Liver (tissue), 9 donors: ENCODE data around the gene ASIC2. TPM values are rescaled to one million over a fixed set of nuclear protein-coding genes. Genes with fewer than 3 reads are reported as not detected.

Source experiments
- DNase-seq: peaks from one replicate; pipeline ENCODE4 v3.0.0-alpha.2; 2017; ENCODE audit warnings: low spot score
- H3K27ac ChIP-seq, 2 donors: one replicate each; pipeline ENCODE4 v1.7.0; 2013; ENCODE audit warnings: inconsistent platforms in 2 of 2, low read length in 2 of 2, control low read depth in 1 of 2, low read depth in 1 of 2, mild to moderate bottlenecking in 1 of 2
- H3K27me3 ChIP-seq, 4 donors: one replicate each; pipeline versions ENCODE4 v1.6.1 to v1.7.0; 2013; ENCODE audit warnings: low read length in 3 of 4, inconsistent platforms in 1 of 4, mild to moderate bottlenecking in 1 of 4, moderate library complexity in 1 of 4; ENCODE audit not compliant: control insufficient read depth in 4 of 4, insufficient read depth in 4 of 4
- H3K36me3 ChIP-seq, 4 donors: one replicate each; pipeline versions ENCODE4 v1.6.1 to v1.7.0; 2013; ENCODE audit warnings: low read length in 3 of 4, mild to moderate bottlenecking in 3 of 4, low read depth in 1 of 4, moderate library complexity in 1 of 4; ENCODE audit not compliant: control insufficient read depth in 4 of 4, insufficient read depth in 3 of 4
- H3K4me1 ChIP-seq, 4 donors: one replicate each; pipeline versions ENCODE4 v1.6.1 to v1.7.0; 2013; ENCODE audit warnings: low read length in 3 of 4, mild to moderate bottlenecking in 3 of 4, moderate library complexity in 1 of 4; ENCODE audit not compliant: control insufficient read depth in 4 of 4, insufficient read depth in 4 of 4
- H3K4me3 ChIP-seq, 3 donors: one replicate each; pipeline versions ENCODE4 v1.6.1 to v1.7.0; 2013; ENCODE audit warnings: low read length in 3 of 3, control low read depth in 1 of 3, low read depth in 1 of 3, mild to moderate bottlenecking in 1 of 3
- H3K9ac ChIP-seq, 2 donors: one replicate each; pipeline ENCODE4 v1.7.0; 2013; ENCODE audit warnings: low read length in 2 of 2, mild to moderate bottlenecking in 2 of 2, moderate library complexity in 2 of 2, control low read depth in 1 of 2, low read depth in 1 of 2
- H3K9me3 ChIP-seq, 4 donors: one replicate each; pipeline versions ENCODE4 v1.6.1 to v1.7.0; 2013; ENCODE audit warnings: low read length in 3 of 4; ENCODE audit not compliant: control insufficient read depth in 4 of 4
- EGR1 ChIP-seq, 2 donors: IDR thresholded peaks; 2 replicates each; pipeline ENCODE4 v1.6.1; 2016 to 2018; ENCODE audit warnings: antibody characterized with exemption in 2 of 2, low read depth in 2 of 2
- FOXA1 ChIP-seq: IDR thresholded peaks from 2 replicates; pipeline ENCODE4 v1.6.1; 2016; ENCODE audit warnings: antibody characterized with exemption
- FOXA2 ChIP-seq: IDR thresholded peaks from 2 replicates; pipeline ENCODE4 v1.6.1; 2016; ENCODE audit warnings: antibody characterized with exemption
- GABPA ChIP-seq, 2 donors: IDR thresholded peaks in 1 of 2; conservative IDR thresholded peaks in 1 of 2; 2 replicates each; pipeline ENCODE4 v1.6.1; 2016; ENCODE audit warnings: antibody characterized with exemption in 2 of 2, mild to moderate bottlenecking in 1 of 2, moderate library complexity in 1 of 2
- HNF4A ChIP-seq, 2 donors: conservative IDR thresholded peaks; 2 replicates each; pipeline ENCODE4 v1.6.1; 2016; ENCODE audit warnings: antibody characterized with exemption in 2 of 2, mild to moderate bottlenecking in 2 of 2
- HNF4G ChIP-seq: IDR thresholded peaks from 2 replicates; pipeline ENCODE4 v1.6.1; 2016; ENCODE audit warnings: antibody characterized with exemption
- JUND ChIP-seq, 2 donors: IDR thresholded peaks; 2 replicates each; pipeline ENCODE4 v1.6.1; 2016; ENCODE audit warnings: antibody characterized with exemption in 2 of 2
- MAX ChIP-seq: IDR thresholded peaks from 2 replicates; pipeline ENCODE4 v1.6.1; 2016; ENCODE audit warnings: antibody characterized with exemption
- NR2F2 ChIP-seq: IDR thresholded peaks from 2 replicates; pipeline ENCODE4 v1.6.1; 2016; ENCODE audit warnings: antibody characterized with exemption
- RAD21 ChIP-seq, 2 donors: IDR thresholded peaks; 2 replicates each; pipeline ENCODE4 v1.6.1; 2016; ENCODE audit warnings: antibody characterized with exemption in 2 of 2, mild to moderate bottlenecking in 2 of 2
- RXRA ChIP-seq, 2 donors: IDR thresholded peaks; 2 replicates each; pipeline ENCODE4 v1.6.1; 2017 to 2018; ENCODE audit warnings: antibody characterized with exemption in 2 of 2, mild to moderate bottlenecking in 1 of 2
- SP1 ChIP-seq: IDR thresholded peaks from 2 replicates; pipeline ENCODE4 v1.6.1; 2018; ENCODE audit warnings: antibody characterized with exemption, mild to moderate bottlenecking
- TAF1 ChIP-seq: conservative IDR thresholded peaks from 2 replicates; pipeline ENCODE4 v1.6.1; 2016; ENCODE audit warnings: antibody characterized with exemption, mild to moderate bottlenecking
- YY1 ChIP-seq: IDR thresholded peaks from 2 replicates; pipeline ENCODE4 v1.6.1; 2016; ENCODE audit warnings: antibody characterized with exemption, mild to moderate bottlenecking
- ZBTB33 ChIP-seq: IDR thresholded peaks from 2 replicates; pipeline ENCODE4 v1.6.1; 2016; ENCODE audit warnings: antibody characterized with exemption
- WGBS: extraction: QIAGEN DNeasy Blood & Tissue Kit; methylation state at CpG from one replicate; pipeline ENCODE4 v1.1.7; 2013; 5-methylcytosine and 5-hydroxymethylcytosine counted together
- polyA plus RNA-seq, 2 donors: library from polyadenylated mRNA; stranded (reverse) in 1 of 2; unstranded in 1 of 2; fragments of 200-250 nt in 1 of 2; fragments of >200 nt in 1 of 2; fragmentation: Nextera tagmentation in 1 of 2; extraction: Ambion mirVana in 1 of 2; gene quantifications; one replicate each; pipeline versions ENCODE4 v1.2.1 to v1.2.3, GENCODE V29; 2013 to 2015
- total RNA-seq, 2 donors: library from RNA; depleted of rRNA; stranded (reverse); fragments of >200 nt; gene quantifications; one replicate each; pipeline ENCODE4 v1.2.3, GENCODE V29; 2014
- TF ChIP-seq, protein P1 (sequence below): fragments of 150-350 bp; IDR thresholded peaks from 2 replicates; pipeline ENCODE4 v1.5.1; 2017; ENCODE audit warnings: improper control_type of control experiment, low read depth, low read length; ENCODE audit not compliant: missing input control
- TF ChIP-seq, protein P2 (sequence below): IDR thresholded peaks from 2 replicates; pipeline ENCODE4 v1.6.1; 2016; ENCODE audit warnings: antibody characterized with exemption
- donor health status: healthy.
- donor health status: healthy.
- donor health status: healthy.
- donor health status: healthy.
- donor health status: healthy.

ASIC2 gene
- total and polyA plus RNA-seq, 4 donors: under 0.01 TPM; not detected in 3

- peak; percentile 12 for DNase-seq
- no peaks in the 10 kb centered on the region for H3K9me3 ChIP-seq
- H3K36me3 ChIP-seq: no peaks in the 10 kb centered on the region
- H3K4me3 ChIP-seq: no peak overlapping the region
- no peak overlapping the region for H3K9ac ChIP-seq
- no peaks in the 10 kb centered on the region for H3K4me1 ChIP-seq
- H3K27me3 ChIP-seq: no peaks in the 10 kb centered on the region
- no peak for TF ChIP-seq TAF1
- TF ChIP-seq, protein P1, sequence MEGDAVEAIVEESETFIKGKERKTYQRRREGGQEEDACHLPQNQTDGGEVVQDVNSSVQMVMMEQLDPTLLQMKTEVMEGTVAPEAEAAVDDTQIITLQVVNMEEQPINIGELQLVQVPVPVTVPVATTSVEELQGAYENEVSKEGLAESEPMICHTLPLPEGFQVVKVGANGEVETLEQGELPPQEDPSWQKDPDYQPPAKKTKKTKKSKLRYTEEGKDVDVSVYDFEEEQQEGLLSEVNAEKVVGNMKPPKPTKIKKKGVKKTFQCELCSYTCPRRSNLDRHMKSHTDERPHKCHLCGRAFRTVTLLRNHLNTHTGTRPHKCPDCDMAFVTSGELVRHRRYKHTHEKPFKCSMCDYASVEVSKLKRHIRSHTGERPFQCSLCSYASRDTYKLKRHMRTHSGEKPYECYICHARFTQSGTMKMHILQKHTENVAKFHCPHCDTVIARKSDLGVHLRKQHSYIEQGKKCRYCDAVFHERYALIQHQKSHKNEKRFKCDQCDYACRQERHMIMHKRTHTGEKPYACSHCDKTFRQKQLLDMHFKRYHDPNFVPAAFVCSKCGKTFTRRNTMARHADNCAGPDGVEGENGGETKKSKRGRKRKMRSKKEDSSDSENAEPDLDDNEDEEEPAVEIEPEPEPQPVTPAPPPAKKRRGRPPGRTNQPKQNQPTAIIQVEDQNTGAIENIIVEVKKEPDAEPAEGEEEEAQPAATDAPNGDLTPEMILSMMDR: no peak
- no peak for TF ChIP-seq SP1
- no peak for TF ChIP-seq ZBTB33
- H3K27ac ChIP-seq: no peak overlapping the region
- WGBS: 72% methylated on average over 3 of the region's 3 CpGs
These were observed 248.3 kb downstream of the ASIC2 start for GRCh38 chr17:33044771-33045170.

DNA sequence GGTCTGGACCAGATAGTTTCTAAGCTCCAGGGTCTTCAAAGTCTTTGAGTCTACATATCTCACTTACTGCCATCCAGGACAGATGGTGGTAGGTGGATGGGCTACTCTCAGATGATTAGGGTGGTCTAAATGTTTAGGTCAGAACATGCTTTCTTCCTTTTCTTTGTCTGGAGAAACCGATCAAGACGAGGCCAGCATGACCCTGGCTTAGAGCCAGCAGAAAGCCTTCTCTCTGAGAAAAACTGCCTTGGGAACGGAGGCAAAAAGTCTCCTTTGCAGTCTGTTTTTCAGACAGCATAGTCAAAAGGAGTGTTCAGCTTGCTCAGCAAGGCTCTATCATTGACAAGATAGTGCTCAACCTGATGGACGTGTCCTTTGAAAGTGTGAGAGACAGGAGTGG is 252.6 kb downstream of the ASIC2 start:
- Histone ChIP-seq H3K9ac (no peak overlapping the region), H3K4me1 (no peaks in the 10 kb centered on the region), H3K27me3 (peaks cover 0 to 4% (median 1%) of the 10 kb centered on the region in 4 donors), H3K36me3 (no peaks in the 10 kb centered on the region), H3K9me3 (no peaks in the 10 kb centered on the region), H3K27ac (no peak overlapping the region), H3K4me3 (no peak overlapping the region)
- no peak for TF ChIP-seq ZBTB33
- TF ChIP-seq GABPA (IDR thresholded peaks at IDR 0.05 in 1 of 2, conservative IDR thresholded peaks at IDR 0.05 in 1 of 2): no peak
- no peak for TF ChIP-seq FOXA1
- TF ChIP-seq EGR1 (IDR thresholded peaks at IDR 0.05; ENCODE audit: low read depth in 2 of 2): no peak
- no peak for TF ChIP-seq SP1
- TF ChIP-seq HNF4A (conservative IDR thresholded peaks at IDR 0.05): no peak
- TF ChIP-seq MAX: no peak
- TF ChIP-seq YY1: no peak
- no peak for TF ChIP-seq TAF1
- TF ChIP-seq NR2F2: no peak
- no peak for TF ChIP-seq JUND (IDR thresholded peaks at IDR 0.05)
- TF ChIP-seq, protein P1: no peak
- no peak for TF ChIP-seq RXRA (IDR thresholded peaks at IDR 0.05)
- no peak for TF ChIP-seq RAD21 (IDR thresholded peaks at IDR 0.05)
- no peak for TF ChIP-seq FOXA2
- TF ChIP-seq HNF4G: no peak
- TF ChIP-seq, protein P2, sequence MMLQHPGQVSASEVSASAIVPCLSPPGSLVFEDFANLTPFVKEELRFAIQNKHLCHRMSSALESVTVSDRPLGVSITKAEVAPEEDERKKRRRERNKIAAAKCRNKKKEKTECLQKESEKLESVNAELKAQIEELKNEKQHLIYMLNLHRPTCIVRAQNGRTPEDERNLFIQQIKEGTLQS: no peak
- DNase-seq: no peak
- 59% methylated on average over 4 of the region's 4 CpGs for WGBS
